GM12878 (cell line): ENCODE measurements around the gene MISP3. TPM values are rescaled to one million over a fixed set of nuclear protein-coding genes. Genes with fewer than 3 reads are reported as not detected.

Experiments
- ATAC-seq: fragments of 200-7000 bp; cut with Tn5 transposase; 3 replicates; pipeline ENCODE4 v1.9.1; 2020; ENCODE audit warnings: mild to moderate bottlenecking, moderate library complexity
- BruUV-seq: library from RNA; stranded (reverse); fragments of 400-500 nt; replicated peaks from 2 replicates; lab custom pipeline; 2021; lab: Mats Ljungman, UMichigan
- CTCF ChIA-PET: fragments of 300-600 bp; sonication (Branson Sonifier 250); formaldehyde crosslinking; extraction: SDS; loops from one replicate; lab custom pipeline; 2021; ENCODE audit warnings: inconsistent platforms; lab: Yijun Ruan, JAX
- POLR2A ChIA-PET: fragments of 350-600 bp; formaldehyde crosslinking; extraction: SDS; loops from one replicate; lab custom pipeline; 2021; ENCODE audit warnings: inconsistent platforms; lab: Charles Lee
- RAD21 ChIA-PET: fragments of 300-600 bp; sonication (Branson Sonifier 250); formaldehyde crosslinking; loops from one replicate; lab custom pipeline; 2023; ENCODE audit warnings: antibody characterized with exemption; ENCODE audit not compliant: unreplicated experiment; lab: Charles Lee
- SMC1A ChIA-PET: fragments of 300-600 bp; sonication (Branson Sonifier 250); formaldehyde crosslinking; loops from one replicate; lab custom pipeline; 2023; ENCODE audit not compliant: unreplicated experiment, uncharacterized antibody; lab: Charles Lee
- DNase-seq: peaks from one replicate; pipeline ENCODE4 v3.0.0-alpha.2; 2011; ENCODE audit warnings: low read depth, low spot score
- FAIRE-seq: peaks from 3 replicates; lab custom pipeline; 2011; peaks lifted over from hg19 to GRCh38; lab: Jason Lieb, UNC
- H2AFZ ChIP-seq: 2 replicates; pipeline ENCODE4 v1.6.0; 2011; ENCODE audit warnings: low read depth, low read length, control low read depth; ENCODE audit not compliant: control insufficient read depth
- H3K27ac ChIP-seq: 2 replicates; pipeline ENCODE4 v1.5.1; 2011; ENCODE audit warnings: control low read depth; ENCODE audit not compliant: control insufficient read depth, insufficient read depth
- H3K27me3 ChIP-seq, 2 experiments: replicated peaks in 1 of 2; 2 replicates each; pipeline versions ENCODE4 v1.6.0 to v1.6.1; 2011; ENCODE audit warnings: low read length in 1 of 2; ENCODE audit not compliant: control insufficient read depth in 2 of 2, insufficient read depth in 2 of 2
- H3K36me3 ChIP-seq, 2 experiments: 2 replicates each; pipeline ENCODE4 v1.5.1; 2011; ENCODE audit warnings: low read length in 1 of 2; ENCODE audit not compliant: control insufficient read depth in 2 of 2, insufficient read depth in 2 of 2
- H3K4me1 ChIP-seq: 2 replicates; pipeline ENCODE4 v1.6.1; 2011; ENCODE audit warnings: mild to moderate bottlenecking, low read length, moderate library complexity, mixed read lengths; ENCODE audit not compliant: control insufficient read depth, insufficient read depth
- H3K4me2 ChIP-seq: 2 replicates; pipeline ENCODE4 v1.6.0; 2011; ENCODE audit warnings: control low read depth; ENCODE audit not compliant: control insufficient read depth, insufficient read depth
- H3K4me3 ChIP-seq: fragments of 200-600 bp; sonication (generic); 2 replicates; pipeline ENCODE4 v1.5.1; 2016
- H3K79me2 ChIP-seq: 2 replicates; pipeline ENCODE4 v1.6.0; 2011; ENCODE audit warnings: low read length; ENCODE audit not compliant: control insufficient read depth, insufficient read depth
- H3K9ac ChIP-seq: 2 replicates; pipeline ENCODE4 v1.8.0; 2011; ENCODE audit warnings: low read length, control low read depth, mixed read lengths; ENCODE audit not compliant: control insufficient read depth, insufficient read depth
- H3K9me3 ChIP-seq: replicated peaks from 3 replicates; pipeline ENCODE4 v1.5.1; 2011; ENCODE audit warnings: mild to moderate bottlenecking, low read length; ENCODE audit not compliant: control insufficient read depth, insufficient read depth
- H4K20me1 ChIP-seq: 2 replicates; pipeline ENCODE4 v1.6.0; 2011; ENCODE audit not compliant: control insufficient read depth, insufficient read depth
- BMI1 ChIP-seq: fragments of 450-650 bp; IDR thresholded peaks from 2 replicates; pipeline ENCODE4 v1.6.1; 2016; ENCODE audit warnings: mild to moderate bottlenecking, moderate library complexity, borderline replicate concordance
- CHD4 ChIP-seq: fragments of 200-600 bp; sonication (generic); IDR thresholded peaks from 2 replicates; pipeline ENCODE4 v1.6.1; 2016; ENCODE audit warnings: mild to moderate bottlenecking
- IKZF1 ChIP-seq: fragments of 450-650 bp; conservative IDR thresholded peaks from 2 replicates; pipeline ENCODE4 v1.6.1; 2017; ENCODE audit warnings: antibody characterized with exemption, mild to moderate bottlenecking
- SPI1 ChIP-seq: IDR thresholded peaks from 2 replicates; pipeline ENCODE4 v1.6.1; 2011; ENCODE audit warnings: low read depth, mild to moderate bottlenecking, low read length, moderate library complexity, borderline replicate concordance; ENCODE audit not compliant: insufficient read depth
- SREBF1 ChIP-seq: IDR thresholded peaks from 2 replicates; pipeline ENCODE4 v1.6.1; 2012; ENCODE audit warnings: mild to moderate bottlenecking, low read length
- TCF7 ChIP-seq: IDR thresholded peaks from 2 replicates; pipeline ENCODE4 v1.6.1; 2014; ENCODE audit warnings: antibody characterized with exemption, borderline replicate concordance
- WGBS: methylation state at CpG from one replicate; pipeline ENCODE4 v1.1.6; 2016; ENCODE audit warnings: low lambda C conversion rate; ENCODE audit not compliant: insufficient replicate concordance, insufficient coverage; ENCODE audit errors: missing lambda C conversion rate; 5-methylcytosine and 5-hydroxymethylcytosine counted together
- in situ Hi-C: fragments of 300-500 bp; cut with MboI; formaldehyde crosslinking; loops from 9 replicates; pipeline ENCODE4 v1.14.3; 2018; ENCODE audit warnings: mixed read lengths
- intact Hi-C: fragments of 100-400 bp; cut with micrococcal nuclease; formaldehyde crosslinking; loops from one replicate; pipeline ENCODE4 v1.14.2; 2022; ENCODE audit not compliant: unreplicated experiment
- polyA plus RNA-seq, 11 experiments: library from polyadenylated mRNA; depleted of rRNA in 4 of 11; unstranded in 6 of 11; stranded (reverse) in 5 of 11; fragments of >200 nt; fragmentation: Nextera tagmentation in 4 of 11; fragmentation: Illumina TruSeq in 1 of 11; extraction: Ambion mirVana in 4 of 11; extraction: Trizol in 1 of 11; gene quantifications; 1 replicate in 1 of 11; 2 replicates in 10 of 11; pipeline versions ENCODE4 v1.2.1 to v1.2.3, GENCODE V29; 2011 to 2016; ENCODE audit warnings: inconsistent platforms in 2 of 11, missing spikeins in 2 of 11, low read depth in 1 of 11
- total RNA-seq, 4 experiments: library from RNA; depleted of rRNA in 3 of 4; stranded (reverse); fragments of >200 nt in 3 of 4; fragmentation: Illumina TruSeq in 1 of 4; extraction: Trizol in 1 of 4; gene quantifications; 2 replicates each; pipeline versions ENCODE4 v1.2.1 to v1.2.3, GENCODE V29; 2013 to 2021
- TF ChIP-seq, protein P1 (sequence below): fragments of 450-650 bp; conservative IDR thresholded peaks from 2 replicates; pipeline ENCODE4 v1.6.1; 2017; ENCODE audit warnings: mild to moderate bottlenecking, moderate library complexity
- TF ChIP-seq, protein P2 (sequence below): IDR thresholded peaks from 2 replicates; pipeline ENCODE4 v1.6.1; 2012; ENCODE audit warnings: low read depth, low read length, improper control_type of control experiment

Gene MISP3
- total and polyA plus RNA-seq, 10 of the 15 experiments (the other 5 are each of a cell fraction or from before 2014, with no cell fraction given), result 0.07 to 1.4 (median 0.64) TPM

DNA sequence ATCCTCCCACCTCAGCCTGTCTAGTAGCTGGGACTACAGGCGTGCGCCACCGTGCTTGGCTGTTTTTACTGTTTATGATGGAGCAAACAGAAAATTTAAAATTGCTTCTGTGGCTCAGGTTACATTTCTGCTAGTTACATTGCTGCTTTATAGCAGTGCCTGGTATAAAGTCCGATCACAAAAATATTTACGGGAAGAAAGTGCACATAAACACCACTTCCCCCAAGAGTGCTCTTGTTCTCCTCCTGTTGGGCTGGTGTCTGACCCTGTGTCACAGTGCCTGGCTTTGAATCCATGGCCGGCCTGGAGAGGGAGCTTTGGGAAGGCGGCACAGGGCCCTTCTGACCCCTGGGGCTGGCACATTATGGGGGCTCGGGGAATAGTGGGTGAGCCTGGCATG lies 33.1 kb downstream of the MISP3 start:
- no peak overlapping the region for H2AFZ ChIP-seq
- H3K27ac ChIP-seq, result no peak overlapping the region
- peaks cover 6 to 7% of the 10 kb centered on the region in 2 experiments; a peak in 2 of 4 replicates for H3K36me3 ChIP-seq
- FAIRE-seq, result no peak
- ChIA-PET CTCF (interaction anchor here (0.9 kb wide), 1 partner anchor 9 kb away, joined by 3 read pairs; no protein-coding TSS in a partner anchor), POLR2A (no interaction called here), SMC1A (interaction anchor here (0.8 kb wide), 1 partner anchor 45 kb away, joined by 3 read pairs; no protein-coding TSS in a partner anchor), RAD21 (no interaction called here)
- H3K4me2 ChIP-seq, result no peak overlapping the region
- in situ Hi-C loops, result no loop called here
- 97% methylated on average over 8 of the region's 8 CpGs for WGBS
- BruUV-seq, result no TSS peak
- intact Hi-C loops, result no loop called here
- H3K27me3 ChIP-seq, result no peaks in the 10 kb centered on the region
- ATAC-seq, result no peak
- H3K9ac ChIP-seq, result no peak overlapping the region
- TF ChIP-seq IKZF1 (no peak), SREBF1 (no peak), CHD4 (no peak), TCF7 (no peak), SPI1 (no peak), BMI1 (no peak)
- TF ChIP-seq, protein P1, sequence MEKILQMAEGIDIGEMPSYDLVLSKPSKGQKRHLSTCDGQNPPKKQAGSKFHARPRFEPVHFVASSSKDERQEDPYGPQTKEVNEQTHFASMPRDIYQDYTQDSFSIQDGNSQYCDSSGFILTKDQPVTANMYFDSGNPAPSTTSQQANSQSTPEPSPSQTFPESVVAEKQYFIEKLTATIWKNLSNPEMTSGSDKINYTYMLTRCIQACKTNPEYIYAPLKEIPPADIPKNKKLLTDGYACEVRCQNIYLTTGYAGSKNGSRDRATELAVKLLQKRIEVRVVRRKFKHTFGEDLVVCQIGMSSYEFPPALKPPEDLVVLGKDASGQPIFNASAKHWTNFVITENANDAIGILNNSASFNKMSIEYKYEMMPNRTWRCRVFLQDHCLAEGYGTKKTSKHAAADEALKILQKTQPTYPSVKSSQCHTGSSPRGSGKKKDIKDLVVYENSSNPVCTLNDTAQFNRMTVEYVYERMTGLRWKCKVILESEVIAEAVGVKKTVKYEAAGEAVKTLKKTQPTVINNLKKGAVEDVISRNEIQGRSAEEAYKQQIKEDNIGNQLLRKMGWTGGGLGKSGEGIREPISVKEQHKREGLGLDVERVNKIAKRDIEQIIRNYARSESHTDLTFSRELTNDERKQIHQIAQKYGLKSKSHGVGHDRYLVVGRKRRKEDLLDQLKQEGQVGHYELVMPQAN, result no peak
- TF ChIP-seq, protein P2, sequence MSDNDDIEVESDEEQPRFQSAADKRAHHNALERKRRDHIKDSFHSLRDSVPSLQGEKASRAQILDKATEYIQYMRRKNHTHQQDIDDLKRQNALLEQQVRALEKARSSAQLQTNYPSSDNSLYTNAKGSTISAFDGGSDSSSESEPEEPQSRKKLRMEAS, result no peak
- H4K20me1 ChIP-seq, result no peaks in the 10 kb centered on the region
- no peak for DNase-seq
- no peak overlapping the region for H3K4me3 ChIP-seq
- H3K79me2 ChIP-seq, result no peaks in the 10 kb centered on the region
- H3K9me3 ChIP-seq, result no peaks in the 10 kb centered on the region
- H3K4me1 ChIP-seq, result no peaks in the 10 kb centered on the region
